Epithelial cell of umbilical artery (primary cell): ENCODE results near the gene ZNF138. TPM values are rescaled to one million over a fixed set of nuclear protein-coding genes. Genes with fewer than 3 reads are reported as not detected.

ENCODE experiments used
- total RNA-seq: library from RNA; depleted of rRNA; stranded (reverse); fragments of >200 nt; gene quantifications from 2 replicates; pipeline ENCODE4 v1.2.3, GENCODE V29; 2014

Gene ZNF138
- 3.2 and 4.6 TPM in 2 replicates for total RNA-seq

DNA sequence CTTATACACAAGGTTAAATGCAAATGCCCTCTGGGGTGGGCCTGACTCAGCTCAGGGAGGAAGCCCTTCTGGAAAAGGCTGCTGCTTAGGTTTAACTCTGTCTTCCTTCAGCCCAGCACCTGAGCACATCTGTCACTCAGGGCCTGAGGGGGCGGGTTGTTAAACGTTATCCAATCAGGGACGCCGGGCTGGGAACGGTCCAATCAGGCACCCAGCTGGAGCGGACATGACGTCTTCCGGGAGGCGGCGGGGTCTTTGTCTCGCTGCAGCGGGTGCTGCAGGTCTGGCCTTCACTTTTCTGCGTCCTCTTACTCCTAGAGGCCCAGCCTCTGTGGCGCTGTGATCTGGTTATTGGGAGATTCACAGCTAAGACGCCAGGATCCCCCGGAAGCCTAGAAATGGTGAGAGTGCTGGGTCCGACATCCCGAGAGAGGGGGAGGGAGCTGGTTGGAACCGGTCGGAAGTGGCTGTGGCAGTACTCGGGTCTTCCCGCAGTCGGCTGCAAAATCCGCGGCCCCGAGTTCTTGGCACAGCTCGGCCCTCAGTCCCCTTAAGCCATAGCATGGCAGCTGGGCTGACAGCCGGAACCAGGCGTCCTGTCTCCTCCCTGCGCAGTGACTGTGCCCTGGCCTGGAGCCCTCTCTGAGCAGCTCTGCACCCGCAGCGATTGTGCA lies at the start of gene ZNF138:
Gene ZNF138 (plus strand): TSS at position 258 of the 674 bp plus-strand sequence. CDS start 141 bp downstream, at position 399.

Other genes starting within 250 kb of the ZNF138 start
- 6.5 and 11.1 TPM in 2 replicates for gene ZNF680, start 231.4 kb upstream of the ZNF138 start, total RNA-seq
- 1.6 and 2.7 TPM in 2 replicates for gene ZNF107, start 128.3 kb upstream of the ZNF138 start, total RNA-seq
- gene ZNF273, start 108.8 kb downstream of the ZNF138 start, total RNA-seq: 1.6 and 4.6 TPM in 2 replicates
- gene ZNF117, start 196.6 kb downstream of the ZNF138 start, total RNA-seq: 3.8 and 6.5 TPM in 2 replicates
- 5.3 and 10.4 TPM in 2 replicates for gene ERV3-1, start 212.3 kb downstream of the ZNF138 start, total RNA-seq